ENCODE measurements around the gene KCNH1.

GRCh38 chr1:210700083-210700482 lies 433.9 kb downstream of the KCNH1 start:
- no peak for TF ChIP-seq CTCF (IDR thresholded peaks at IDR 0.05)
- TF ChIP-seq RCOR1 (IDR thresholded peaks at IDR 0.05; ENCODE audit: low read depth, low read length) = no peak
- no peak for TF ChIP-seq FOXS1 (CRISPR knock-in tag; IDR thresholded peaks at IDR 0.05)
- no peak for TF ChIP-seq FOSL2 (IDR thresholded peaks at IDR 0.05)
- TF ChIP-seq FOSL2 (CRISPR knock-in tag; IDR thresholded peaks at IDR 0.05) = no peak
- no peak for TF ChIP-seq POLR2A (IDR thresholded peaks at IDR 0.05; ENCODE audit: low read length)
- TF ChIP-seq JUN (IDR thresholded peaks at IDR 0.05) = no peak
- no peak for TF ChIP-seq PHF8 (IDR thresholded peaks at IDR 0.05; ENCODE audit: borderline replicate concordance, low read depth)
- TF ChIP-seq USF2 (IDR thresholded peaks at IDR 0.05) = no peak
- no peak for TF ChIP-seq TP53 (CRISPR knock-in tag; IDR thresholded peaks at IDR 0.05)
- no peak for TF ChIP-seq MAX (IDR thresholded peaks at IDR 0.05)
- no peak for TF ChIP-seq RAD21 (conservative IDR thresholded peaks at IDR 0.05 in 1 of 2, IDR thresholded peaks at IDR 0.05 in 1 of 2)

Data from A549 (cell line).